Gastrocnemius medialis (tissue), 4 donors: Measurements from ENCODE around the gene KCTD5.

Experiments
- POLR2A ChIP-seq, 2 donors: fragments of 450-650 bp; IDR thresholded peaks; one replicate each; pipeline ENCODE4 v1.6.1; 2017; ENCODE audit warnings: antibody characterized with exemption in 2 of 2, mild to moderate bottlenecking in 2 of 2, moderate library complexity in 2 of 2
- TF ChIP-seq, protein P1 (sequence below), 5 experiments: fragments of 450-650 bp in 3 of 5; fragments of 200-600 bp in 2 of 5; sonication (generic) in 2 of 5; IDR thresholded peaks in 4 of 5; conservative IDR thresholded peaks in 1 of 5; 1 replicate in 4 of 5; 2 replicates in 1 of 5; pipeline ENCODE4 v1.5.1; 2016 to 2019; ENCODE audit warnings: antibody characterized with exemption in 5 of 5, mild to moderate bottlenecking in 3 of 5, moderate library complexity in 3 of 5

DNA sequence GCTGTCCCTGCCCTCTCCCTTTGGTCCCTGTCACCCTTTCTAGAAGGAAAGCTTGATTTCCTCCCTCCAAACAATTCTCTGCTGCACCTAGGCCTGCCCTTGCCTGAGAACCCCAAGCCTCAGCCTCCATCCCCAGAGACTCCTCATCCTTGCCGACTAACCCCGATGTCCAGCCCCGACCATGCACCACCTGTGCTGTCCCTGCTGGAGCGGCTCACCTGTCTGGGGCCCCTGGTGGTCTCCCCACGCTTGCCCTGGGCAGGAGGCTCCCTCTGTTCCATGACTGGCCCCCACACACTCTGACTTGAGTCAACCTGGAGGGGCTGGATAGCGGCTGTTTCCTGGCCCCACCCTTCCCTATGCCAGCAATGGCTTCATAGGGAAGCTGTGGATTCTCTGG, 58.2 kb downstream of the KCTD5 start:
- TF ChIP-seq, protein P1, sequence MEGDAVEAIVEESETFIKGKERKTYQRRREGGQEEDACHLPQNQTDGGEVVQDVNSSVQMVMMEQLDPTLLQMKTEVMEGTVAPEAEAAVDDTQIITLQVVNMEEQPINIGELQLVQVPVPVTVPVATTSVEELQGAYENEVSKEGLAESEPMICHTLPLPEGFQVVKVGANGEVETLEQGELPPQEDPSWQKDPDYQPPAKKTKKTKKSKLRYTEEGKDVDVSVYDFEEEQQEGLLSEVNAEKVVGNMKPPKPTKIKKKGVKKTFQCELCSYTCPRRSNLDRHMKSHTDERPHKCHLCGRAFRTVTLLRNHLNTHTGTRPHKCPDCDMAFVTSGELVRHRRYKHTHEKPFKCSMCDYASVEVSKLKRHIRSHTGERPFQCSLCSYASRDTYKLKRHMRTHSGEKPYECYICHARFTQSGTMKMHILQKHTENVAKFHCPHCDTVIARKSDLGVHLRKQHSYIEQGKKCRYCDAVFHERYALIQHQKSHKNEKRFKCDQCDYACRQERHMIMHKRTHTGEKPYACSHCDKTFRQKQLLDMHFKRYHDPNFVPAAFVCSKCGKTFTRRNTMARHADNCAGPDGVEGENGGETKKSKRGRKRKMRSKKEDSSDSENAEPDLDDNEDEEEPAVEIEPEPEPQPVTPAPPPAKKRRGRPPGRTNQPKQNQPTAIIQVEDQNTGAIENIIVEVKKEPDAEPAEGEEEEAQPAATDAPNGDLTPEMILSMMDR (IDR thresholded peaks at IDR 0.05 in 4 of 5, conservative IDR thresholded peaks at IDR 0.05 in 1 of 5): no peak
- TF ChIP-seq POLR2A (IDR thresholded peaks at IDR 0.05): no peak
